Stimulated activated CD4-positive, alpha-beta T cell treated with anti-CD3 and anti-CD28 coated beads, Interleukin-12 subunit alpha, Interleukin-12 subunit beta, amount 100 ng/mL, for 4 hours (primary cell): Measurements from ENCODE around the gene MAP3K5.
A peak's percentile ranks its signal among the peaks of the same experiment; 100 is the strongest.
"Not testable (repeated sequence)": the region's sequence is repeated elsewhere in the genome, so short reads cannot be mapped to it uniquely, and the experiment has no call there.

Experiments
- DNase-seq: peaks from one replicate; pipeline ENCODE4 v3.0.0-alpha.2; 2020

MAP3K5 gene

GRCh38 chr6:136790411-136791295, 1.6 kb downstream of the MAP3K5 start:
- DNase-seq = no peak

GRCh38 chr6:136789440-136789839, 2.8 kb downstream of the MAP3K5 start:
- not testable (repeated sequence) for DNase-seq

- no peak for DNase-seq
Measured at GRCh38 chr6:136788069-136788902, 4.0 kb downstream of the MAP3K5 start.

- no peak for DNase-seq
Measured at GRCh38 chr6:136787726-136788068, 4.6 kb downstream of the MAP3K5 start.

GRCh38 chr6:136786658-136787057, 5.6 kb downstream of the MAP3K5 start:
- no peak for DNase-seq

- peak; percentile 19 for DNase-seq
Measured at GRCh38 chr6:136784910-136785746, 7.1 kb downstream of the MAP3K5 start.

GRCh38 chr6:136784271-136784664, 8.0 kb downstream of the MAP3K5 start:
- no peak for DNase-seq

- no peak for DNase-seq
Measured at GRCh38 chr6:136783495-136784270, 8.6 kb downstream of the MAP3K5 start.

- no peak for DNase-seq
Measured at GRCh38 chr6:136783021-136783420, 9.3 kb downstream of the MAP3K5 start.

GRCh38 chr6:136782021-136782770, 10.1 kb downstream of the MAP3K5 start:
- no peak for DNase-seq

GRCh38 chr6:136780972-136781371, 11.3 kb downstream of the MAP3K5 start:
- no peak for DNase-seq

GRCh38 chr6:136779682-136780081, 12.6 kb downstream of the MAP3K5 start:
- no peak for DNase-seq

- no peak for DNase-seq
Measured at GRCh38 chr6:136777651-136778050, 14.6 kb downstream of the MAP3K5 start.

GRCh38 chr6:136775548-136775947, 16.7 kb downstream of the MAP3K5 start:
- no peak for DNase-seq

GRCh38 chr6:136775081-136775480, 17.2 kb downstream of the MAP3K5 start:
- no peak for DNase-seq

GRCh38 chr6:136774228-136775041, 17.8 kb downstream of the MAP3K5 start:
- no peak for DNase-seq

GRCh38 chr6:136773473-136773796, 18.8 kb downstream of the MAP3K5 start:
- no peak for DNase-seq

GRCh38 chr6:136772685-136773472, 19.4 kb downstream of the MAP3K5 start:
- DNase-seq = no peak

GRCh38 chr6:136771306-136771705, 21.0 kb downstream of the MAP3K5 start:
- no peak for DNase-seq

- no peak for DNase-seq
Measured at GRCh38 chr6:136769759-136770158, 22.5 kb downstream of the MAP3K5 start.
